Cortex of kidney (tissue), 1 donor: ENCODE results near the gene NSMCE4A.
"Not testable (repeated sequence)": the region's sequence is repeated elsewhere in the genome, so short reads cannot be mapped to it uniquely, and the experiment has no call there.

Source experiments
- DNase-seq: peaks from one replicate; lab custom pipeline; 2025; lab: John Stamatoyannopoulos, UW

The NSMCE4A gene

GRCh38 chr10:121974535-121975294, at the start of gene NSMCE4A:
Gene NSMCE4A, minus strand, starts transcription at chr10:121975217. Its CDS starts 52 bp downstream, at chr10:121975165.
- peak; percentile 16 for DNase-seq

GRCh38 chr10:122023257-122023656, 48.2 kb upstream of the NSMCE4A start:
- DNase-seq = not testable (repeated sequence)

- no peak for DNase-seq
These were observed 47.3 kb upstream of the NSMCE4A start for GRCh38 chr10:122022276-122022675.

GRCh38 chr10:122021828-122022227, 46.8 kb upstream of the NSMCE4A start:
- DNase-seq = no peak

- DNase-seq = no peak
These were observed 46.4 kb upstream of the NSMCE4A start for GRCh38 chr10:122021379-122021778.

GRCh38 chr10:122020226-122020625, 45.2 kb upstream of the NSMCE4A start:
- DNase-seq = no peak

- DNase-seq = no peak
These were observed 44.5 kb upstream of the NSMCE4A start for GRCh38 chr10:122019414-122019975.

- DNase-seq = no peak
These were observed 44.0 kb upstream of the NSMCE4A start for GRCh38 chr10:122018951-122019413.

- DNase-seq = no peak
These were observed 43.5 kb upstream of the NSMCE4A start for GRCh38 chr10:122018491-122018890.

- DNase-seq = not testable (repeated sequence)
These were observed 42.9 kb upstream of the NSMCE4A start for GRCh38 chr10:122017926-122018325.

GRCh38 chr10:122014652-122015248, 39.7 kb upstream of the NSMCE4A start:
- no peak for DNase-seq

GRCh38 chr10:122013311-122013780, 38.3 kb upstream of the NSMCE4A start:
- DNase-seq = no peak

- DNase-seq = no peak
These were observed 37.7 kb upstream of the NSMCE4A start for GRCh38 chr10:122012731-122013130.

- no peak for DNase-seq
These were observed 35.5 kb upstream of the NSMCE4A start for GRCh38 chr10:122010405-122011050.

GRCh38 chr10:122007415-122007814, 32.4 kb upstream of the NSMCE4A start:
- DNase-seq = no peak

GRCh38 chr10:122001698-122002097, 26.7 kb upstream of the NSMCE4A start:
- DNase-seq = no peak

- DNase-seq = no peak
These were observed 24.3 kb upstream of the NSMCE4A start for GRCh38 chr10:121999301-121999700.

- DNase-seq = no peak
These were observed 23.4 kb upstream of the NSMCE4A start for GRCh38 chr10:121998462-121998861.

GRCh38 chr10:121994429-121994941, 19.5 kb upstream of the NSMCE4A start:
- no peak for DNase-seq

GRCh38 chr10:121991727-121992126, 16.7 kb upstream of the NSMCE4A start:
- DNase-seq = not testable (repeated sequence)

GRCh38 chr10:121990015-121990677, 15.1 kb upstream of the NSMCE4A start:
- DNase-seq = no peak
